Hepatocyte (in vitro differentiated cells): Measurements from ENCODE around the gene NF2. TPM values are rescaled to one million over a fixed set of nuclear protein-coding genes. Genes with fewer than 3 reads are reported as not detected.

Experiments
- DNase-seq: peaks from one replicate; pipeline ENCODE4 v3.0.0-alpha.2; 2016; ENCODE audit warnings: low spot score
- H2AFZ ChIP-seq: fragments of 200-600 bp; sonication (generic); 2 replicates; pipeline ENCODE4 v1.6.0; 2016; ENCODE audit warnings: antibody characterized with exemption, mild to moderate bottlenecking
- H3K27ac ChIP-seq: fragments of 200-600 bp; sonication (generic); 2 replicates; pipeline ENCODE4 v1.5.1; 2016; ENCODE audit warnings: mild to moderate bottlenecking
- H3K27me3 ChIP-seq: fragments of 200-600 bp; sonication (generic); 2 replicates; pipeline ENCODE4 v1.6.1; 2016
- H3K36me3 ChIP-seq: fragments of 200-600 bp; sonication (generic); replicated peaks from 2 replicates; pipeline ENCODE4 v1.5.1; 2016; ENCODE audit warnings: low read depth; ENCODE audit not compliant: insufficient read depth
- H3K4me1 ChIP-seq: fragments of 200-600 bp; sonication (generic); 2 replicates; pipeline ENCODE4 v1.5.1; 2016; ENCODE audit warnings: mild to moderate bottlenecking, moderate library complexity; ENCODE audit not compliant: insufficient read depth
- H3K4me2 ChIP-seq: fragments of 200-600 bp; sonication (generic); 2 replicates; pipeline ENCODE4 v1.6.0; 2016
- H3K4me3 ChIP-seq: fragments of 200-600 bp; sonication (generic); 2 replicates; pipeline ENCODE4 v1.5.1; 2016; ENCODE audit warnings: mild to moderate bottlenecking
- H3K79me2 ChIP-seq: fragments of 200-600 bp; sonication (generic); 2 replicates; pipeline ENCODE4 v1.6.0; 2017; ENCODE audit warnings: mild to moderate bottlenecking
- H3K9me2 ChIP-seq: fragments of 200-600 bp; sonication (generic); replicated peaks from 2 replicates; pipeline ENCODE4 v1.6.0; 2017; ENCODE audit warnings: mild to moderate bottlenecking; ENCODE audit not compliant: insufficient read depth
- H3K9me3 ChIP-seq: fragments of 200-600 bp; sonication (generic); 2 replicates; pipeline ENCODE4 v1.5.1; 2016; ENCODE audit warnings: low read depth, mild to moderate bottlenecking
- H4K20me1 ChIP-seq: fragments of 200-600 bp; sonication (generic); 2 replicates; pipeline ENCODE4 v1.6.0; 2016; ENCODE audit warnings: mild to moderate bottlenecking; ENCODE audit not compliant: insufficient read depth, poor library complexity, severe bottlenecking
- EZH2 ChIP-seq: fragments of 200-600 bp; sonication (generic); IDR thresholded peaks from 2 replicates; pipeline ENCODE4 v1.6.1; 2016; ENCODE audit warnings: antibody characterized with exemption, mild to moderate bottlenecking, borderline replicate concordance
- EZH2phosphoT487 ChIP-seq: fragments of 200-600 bp; sonication (generic); IDR thresholded peaks from one replicate; pipeline ENCODE4 v1.6.1; 2018; ENCODE audit warnings: antibody characterized with exemption, mild to moderate bottlenecking, low read depth, moderate library complexity; ENCODE audit not compliant: unreplicated experiment, severe bottlenecking
- WGBS: methylation state at CpG from one replicate; pipeline ENCODE4 v1.1.6; 2016; ENCODE audit warnings: low lambda C conversion rate; ENCODE audit errors: missing lambda C conversion rate; 5-methylcytosine and 5-hydroxymethylcytosine counted together
- polyA plus RNA-seq: library from polyadenylated mRNA; unstranded; fragments of >200 nt; fragmentation: Nextera tagmentation; extraction: Ambion mirVana; gene quantifications from 2 replicates; pipeline ENCODE4 v1.2.1, GENCODE V29; 2016
- total RNA-seq: library from RNA; depleted of rRNA; stranded (reverse); fragments of >200 nt; gene quantifications from 2 replicates; pipeline ENCODE4 v1.2.3, GENCODE V29; 2014
- TF ChIP-seq, protein P1 (sequence below): fragments of 200-600 bp; sonication (generic); IDR thresholded peaks from 2 replicates; pipeline ENCODE4 v1.5.1; 2016; ENCODE audit warnings: antibody characterized with exemption, mild to moderate bottlenecking; ENCODE audit not compliant: poor library complexity

Gene NF2
- 22.6 and 30.7 TPM in 2 replicates for total RNA-seq
- 18.5 and 21.5 TPM in 2 replicates for polyA plus RNA-seq

DNA sequence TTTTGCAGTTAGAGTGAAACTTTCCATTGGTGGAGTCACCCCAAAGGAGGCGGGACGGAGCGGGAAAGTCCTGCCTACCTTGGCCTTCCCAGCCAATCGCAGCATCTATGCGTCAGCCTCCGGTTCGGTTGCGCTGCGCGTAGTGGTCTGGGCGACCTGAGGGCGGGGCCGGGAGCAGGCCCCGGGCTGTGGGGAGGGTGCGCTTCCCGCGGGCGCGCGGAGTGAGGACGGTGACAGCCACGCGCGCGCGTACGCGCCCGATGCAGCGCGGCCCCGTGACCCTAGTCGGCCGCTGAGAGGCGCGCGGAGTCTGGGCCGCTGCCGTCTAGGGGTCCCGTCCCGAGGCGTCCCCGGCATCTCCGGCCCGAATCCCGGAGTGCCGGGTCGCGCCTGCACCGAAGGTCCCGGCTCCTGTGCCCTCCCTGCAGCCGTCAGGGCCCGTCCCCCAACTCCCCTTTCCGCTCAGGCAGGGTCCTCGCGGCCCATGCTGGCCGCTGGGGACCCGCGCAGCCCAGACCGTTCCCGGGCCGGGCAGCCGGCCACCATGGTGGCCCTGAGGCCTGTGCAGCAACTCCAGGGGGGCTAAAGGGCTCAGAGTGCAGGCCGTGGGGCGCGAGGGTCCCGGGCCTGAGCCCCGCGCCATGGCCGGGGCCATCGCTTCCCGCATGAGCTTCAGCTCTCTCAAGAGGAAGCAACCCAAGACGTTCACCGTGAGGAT is at the start of gene NF2:
TSS of gene NF2 (plus strand) at position 276 of the 718 bp plus-strand sequence. CDS start at position 642, 366 bp downstream.
- peak within 1 kb of the TSS; percentile 78 for H3K4me2 ChIP-seq
- H3K79me2 ChIP-seq, result peaks cover 46% of the 10 kb centered on the region
- DNase-seq, result peak; percentile 99
- peaks cover 13% of the 10 kb centered on the region for H3K4me1 ChIP-seq
- no peaks in the 10 kb centered on the region for H3K27me3 ChIP-seq
- TF ChIP-seq EZH2 (no peak), EZH2phosphoT487 (no peak)
- TF ChIP-seq, protein P1, sequence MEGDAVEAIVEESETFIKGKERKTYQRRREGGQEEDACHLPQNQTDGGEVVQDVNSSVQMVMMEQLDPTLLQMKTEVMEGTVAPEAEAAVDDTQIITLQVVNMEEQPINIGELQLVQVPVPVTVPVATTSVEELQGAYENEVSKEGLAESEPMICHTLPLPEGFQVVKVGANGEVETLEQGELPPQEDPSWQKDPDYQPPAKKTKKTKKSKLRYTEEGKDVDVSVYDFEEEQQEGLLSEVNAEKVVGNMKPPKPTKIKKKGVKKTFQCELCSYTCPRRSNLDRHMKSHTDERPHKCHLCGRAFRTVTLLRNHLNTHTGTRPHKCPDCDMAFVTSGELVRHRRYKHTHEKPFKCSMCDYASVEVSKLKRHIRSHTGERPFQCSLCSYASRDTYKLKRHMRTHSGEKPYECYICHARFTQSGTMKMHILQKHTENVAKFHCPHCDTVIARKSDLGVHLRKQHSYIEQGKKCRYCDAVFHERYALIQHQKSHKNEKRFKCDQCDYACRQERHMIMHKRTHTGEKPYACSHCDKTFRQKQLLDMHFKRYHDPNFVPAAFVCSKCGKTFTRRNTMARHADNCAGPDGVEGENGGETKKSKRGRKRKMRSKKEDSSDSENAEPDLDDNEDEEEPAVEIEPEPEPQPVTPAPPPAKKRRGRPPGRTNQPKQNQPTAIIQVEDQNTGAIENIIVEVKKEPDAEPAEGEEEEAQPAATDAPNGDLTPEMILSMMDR, result peak; percentile 12
- H3K36me3 ChIP-seq, result no peaks in the 10 kb centered on the region
- no peaks in the 10 kb centered on the region for H4K20me1 ChIP-seq
- H3K9me2 ChIP-seq, result no peaks in the 10 kb centered on the region
- no peaks in the 10 kb centered on the region for H3K9me3 ChIP-seq
- H2AFZ ChIP-seq, result peak within 1 kb of the TSS; percentile 68
- H3K27ac ChIP-seq, result peak within 1 kb of the TSS; percentile 88
- peak within 1 kb of the TSS; percentile 49 for H3K4me3 ChIP-seq
- WGBS, result under 1% methylated on average over 55 of the region's 74 CpGs

GRCh38 chr22:29555065-29555644 is 48.3 kb upstream of the NF2 start:
- no peak for TF ChIP-seq EZH2phosphoT487
- TF ChIP-seq, protein P1, result no peak
- no peak for TF ChIP-seq EZH2

GRCh38 chr22:29559030-29559429 is 44.4 kb upstream of the NF2 start:
- Histone ChIP-seq H2AFZ (no peak overlapping the region), H3K4me1 (peaks cover 8% of the 10 kb centered on the region), H3K79me2 (no peaks in the 10 kb centered on the region), H3K27ac (no peak overlapping the region), H3K4me3 (no peak overlapping the region), H3K9me2 (no peaks in the 10 kb centered on the region), H3K4me2 (no peak overlapping the region), H3K36me3 (no peaks in the 10 kb centered on the region), H4K20me1 (no peaks in the 10 kb centered on the region), H3K27me3 (no peaks in the 10 kb centered on the region), H3K9me3 (no peaks in the 10 kb centered on the region)
- 95% methylated on average over 6 of the region's 6 CpGs for WGBS
- DNase-seq, result no peak
- TF ChIP-seq EZH2phosphoT487 (no peak), EZH2 (no peak)
- TF ChIP-seq, protein P1, result no peak

More at GRCh38 chr22:29555065-29555644, 48.3 kb upstream of the NF2 start:
- Histone ChIP-seq H3K27me3 (no peaks in the 10 kb centered on the region), H3K4me3 (no peak overlapping the region), H2AFZ (no peak overlapping the region), H3K9me2 (no peaks in the 10 kb centered on the region), H3K4me1 (peaks cover 9% of the 10 kb centered on the region), H3K79me2 (peaks cover 13% of the 10 kb centered on the region), H4K20me1 (no peaks in the 10 kb centered on the region), H3K9me3 (no peaks in the 10 kb centered on the region), H3K36me3 (no peaks in the 10 kb centered on the region), H3K4me2 (no peak overlapping the region), H3K27ac (no peak overlapping the region)
- DNase-seq, result no peak
- 82% methylated on average over 4 of the region's 4 CpGs for WGBS
